Vagina (tissue), 2 donors: ENCODE measurements around the gene MOGAT3.

ENCODE experiments used
- CTCF ChIP-seq, 3 experiments: fragments of 450-650 bp in 2 of 3; fragments of 200-600 bp in 1 of 3; sonication (generic) in 1 of 3; IDR thresholded peaks; one replicate each; pipeline ENCODE4 v1.5.1; 2017 to 2019; ENCODE audit warnings: antibody characterized with exemption in 3 of 3, mild to moderate bottlenecking in 2 of 3, moderate library complexity in 2 of 3
- POLR2AphosphoS5 ChIP-seq, 2 donors: sonication (generic); formaldehyde crosslinking; IDR thresholded peaks; one replicate each; pipeline ENCODE4 v1.9.0; 2017; ENCODE audit warnings: antibody characterized with exemption in 2 of 2, mild to moderate bottlenecking in 2 of 2, low read depth in 1 of 2; ENCODE audit not compliant: insufficient read depth in 1 of 2

- TF ChIP-seq CTCF (IDR thresholded peaks at IDR 0.05) (no peak), POLR2AphosphoS5 (IDR thresholded peaks at IDR 0.05; ENCODE audit: insufficient read depth in 1 of 2, low read depth in 1 of 2) (no peak)
Measured at GRCh38 chr7:101159696-101160674, 40.9 kb downstream of the MOGAT3 start.
